Prostate gland (tissue), 2 donors: ENCODE measurements around the gene MECR. TPM values are rescaled to one million over a fixed set of nuclear protein-coding genes. Genes with fewer than 3 reads are reported as not detected.

ENCODE experiments used
- DNase-seq: peaks from one replicate; pipeline ENCODE4 v3.0.0-alpha.2; 2019; ENCODE audit warnings: low spot score
- H3K27ac ChIP-seq, 2 donors: fragments of 200-600 bp; sonication (generic); 2 replicates each; pipeline ENCODE4 v1.5.1; 2017 to 2019
- H3K27me3 ChIP-seq: fragments of 200-600 bp; sonication (generic); replicated peaks from 2 replicates; pipeline ENCODE4 v1.5.1; 2019; ENCODE audit not compliant: insufficient read depth
- H3K36me3 ChIP-seq, 2 donors: fragments of 200-600 bp; sonication (generic); 1 replicate in 1 of 2; 2 replicates in 1 of 2; pipeline versions ENCODE4 v1.5.1 to v1.8.1; 2017 to 2019
- H3K4me1 ChIP-seq: fragments of 200-600 bp; sonication (generic); replicated peaks from 2 replicates; pipeline ENCODE4 v1.5.1; 2019
- H3K4me3 ChIP-seq, 2 donors: fragments of 200-600 bp; sonication (generic); 2 replicates each; pipeline ENCODE4 v1.5.1; 2017 to 2019
- H3K9me3 ChIP-seq: fragments of 200-600 bp; sonication (generic); 2 replicates; pipeline ENCODE4 v1.5.1; 2017
- POLR2A ChIP-seq: fragments of 450-650 bp; IDR thresholded peaks from one replicate; pipeline ENCODE4 v1.6.1; 2016; ENCODE audit warnings: antibody characterized with exemption, mild to moderate bottlenecking
- POLR2AphosphoS5 ChIP-seq: sonication (generic); formaldehyde crosslinking; IDR thresholded peaks from one replicate; pipeline ENCODE4 v1.6.1; 2017; ENCODE audit warnings: antibody characterized with exemption
- WGBS: methylation state at CpG from one replicate; pipeline ENCODE4 v1.1.5; 2018; 5-methylcytosine and 5-hydroxymethylcytosine counted together
- intact Hi-C: fragments of 100-400 bp; cut with DNase I; formaldehyde crosslinking; loops from one replicate; pipeline ENCODE4 v1.14.2; 2022
- total RNA-seq, 2 donors: library from RNA; depleted of rRNA; stranded (reverse); fragments of >200 nt; gene quantifications; one replicate each; pipeline ENCODE4 v1.1.0, GENCODE V29; 2016
- TF ChIP-seq, protein P1 (sequence below), 4 experiments: fragments of 200-600 bp in 2 of 4; fragments of 450-650 bp in 2 of 4; sonication (generic) in 2 of 4; IDR thresholded peaks; 1 replicate in 3 of 4; 2 replicates in 1 of 4; pipeline ENCODE4 v1.5.1; 2016 to 2019; ENCODE audit warnings: antibody characterized with exemption in 4 of 4, mild to moderate bottlenecking in 2 of 4, moderate library complexity in 2 of 4

The MECR gene
- total RNA-seq, 2 donors from 2014 or later = 17.7 to 49.3 TPM

- intact Hi-C loops = no loop called here
- WGBS = 3% methylated on average over 54 of the region's 56 CpGs
- Histone ChIP-seq H3K27me3 (no peaks in the 10 kb centered on the region), H3K9me3 (no peaks in the 10 kb centered on the region), H3K4me3 (peak overlapping the region; percentile 25 to 37), H3K27ac (peak overlapping the region in 1 of 2 donors; percentile 43), H3K4me1 (no peaks in the 10 kb centered on the region), H3K36me3 (no peaks in the 10 kb centered on the region)
- DNase-seq = no peak
- TF ChIP-seq, protein P1, sequence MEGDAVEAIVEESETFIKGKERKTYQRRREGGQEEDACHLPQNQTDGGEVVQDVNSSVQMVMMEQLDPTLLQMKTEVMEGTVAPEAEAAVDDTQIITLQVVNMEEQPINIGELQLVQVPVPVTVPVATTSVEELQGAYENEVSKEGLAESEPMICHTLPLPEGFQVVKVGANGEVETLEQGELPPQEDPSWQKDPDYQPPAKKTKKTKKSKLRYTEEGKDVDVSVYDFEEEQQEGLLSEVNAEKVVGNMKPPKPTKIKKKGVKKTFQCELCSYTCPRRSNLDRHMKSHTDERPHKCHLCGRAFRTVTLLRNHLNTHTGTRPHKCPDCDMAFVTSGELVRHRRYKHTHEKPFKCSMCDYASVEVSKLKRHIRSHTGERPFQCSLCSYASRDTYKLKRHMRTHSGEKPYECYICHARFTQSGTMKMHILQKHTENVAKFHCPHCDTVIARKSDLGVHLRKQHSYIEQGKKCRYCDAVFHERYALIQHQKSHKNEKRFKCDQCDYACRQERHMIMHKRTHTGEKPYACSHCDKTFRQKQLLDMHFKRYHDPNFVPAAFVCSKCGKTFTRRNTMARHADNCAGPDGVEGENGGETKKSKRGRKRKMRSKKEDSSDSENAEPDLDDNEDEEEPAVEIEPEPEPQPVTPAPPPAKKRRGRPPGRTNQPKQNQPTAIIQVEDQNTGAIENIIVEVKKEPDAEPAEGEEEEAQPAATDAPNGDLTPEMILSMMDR (IDR thresholded peaks at IDR 0.05) = no peak
- no peak for TF ChIP-seq POLR2AphosphoS5
- peak; percentile 36 for TF ChIP-seq POLR2A
Observed at GRCh38 chr1:29259802-29260441, 29.2 kb upstream of the MECR start.

- intact Hi-C loops = no loop called here
- Histone ChIP-seq H3K36me3 (no peaks in the 10 kb centered on the region), H3K9me3 (no peaks in the 10 kb centered on the region), H3K4me3 (peak overlapping the region; percentile 25 to 37), H3K27me3 (no peaks in the 10 kb centered on the region), H3K4me1 (no peaks in the 10 kb centered on the region), H3K27ac (peak overlapping the region in 1 of 2 donors; percentile 43)
- DNase-seq = no peak
- TF ChIP-seq, protein P1 (IDR thresholded peaks at IDR 0.05) = no peak
- no peak for TF ChIP-seq POLR2A
- no peak for TF ChIP-seq POLR2AphosphoS5
- 25% methylated on average over 37 of the region's 38 CpGs for WGBS
Observed at GRCh38 chr1:29258976-29259801, 28.5 kb upstream of the MECR start.

- H3K9me3 ChIP-seq = no peaks in the 10 kb centered on the region
- intact Hi-C loops = no loop called here
- WGBS = 86% methylated on average over 16 of the region's 16 CpGs
- no peak overlapping the region for H3K4me3 ChIP-seq
- TF ChIP-seq, protein P1 (IDR thresholded peaks at IDR 0.05) = no peak
- TF ChIP-seq POLR2AphosphoS5 (no peak), POLR2A (no peak)
- DNase-seq = no peak
- H3K27me3 ChIP-seq = no peaks in the 10 kb centered on the region
- H3K4me1 ChIP-seq = no peaks in the 10 kb centered on the region
- H3K36me3 ChIP-seq = no peaks in the 10 kb centered on the region
- H3K27ac ChIP-seq = no peak overlapping the region
Observed at GRCh38 chr1:29258189-29258975, 27.6 kb upstream of the MECR start.

GRCh38 chr1:29256979-29257804, 26.5 kb upstream of the MECR start:
- whole genome bisulfite sequencing = 37% methylated on average over 11 of the region's 11 CpGs
- intact Hi-C loops = no loop called here
- Histone ChIP-seq H3K27ac (no peak overlapping the region), H3K4me1 (no peaks in the 10 kb centered on the region), H3K4me3 (no peak overlapping the region), H3K27me3 (no peaks in the 10 kb centered on the region), H3K36me3 (no peaks in the 10 kb centered on the region), H3K9me3 (no peaks in the 10 kb centered on the region)
- DNase-seq = no peak
- TF ChIP-seq POLR2A (no peak), POLR2AphosphoS5 (no peak)
- TF ChIP-seq, protein P1 (IDR thresholded peaks at IDR 0.05) = no peak
